ENCODE results near the gene PLPPR1.

The PLPPR1 gene

GRCh38 chr9:101083448-101084202 lies 55.1 kb downstream of the PLPPR1 start:
- Histone ChIP-seq H3K27me3 (replicated peaks; ENCODE audit: insufficient read depth, low read length) (no peaks in the 10 kb centered on the region), H3K36me3 (replicated peaks; ENCODE audit: insufficient read depth, low read length) (no peaks in the 10 kb centered on the region), H4K20me1 (ENCODE audit: insufficient read depth, low read length) (no peaks in the 10 kb centered on the region), H3K4me1 (ENCODE audit: low read length) (no peaks in the 10 kb centered on the region), H3K4me3 (ENCODE audit: low read length) (no peak overlapping the region), H3K9ac (ENCODE audit: low read length) (no peak overlapping the region), H3F3A (ENCODE audit: insufficient read depth, low read length) (no peaks in the 10 kb centered on the region), H3K9me2 (replicated peaks; ENCODE audit: insufficient read depth, low read length) (no peaks in the 10 kb centered on the region), H3K9me3 (replicated peaks; ENCODE audit: insufficient read depth, low read length) (no peaks in the 10 kb centered on the region), H3K27ac (ENCODE audit: low read length) (no peak overlapping the region), H3K4me2 (ENCODE audit: low read depth, low read length) (no peak overlapping the region), H2AFZ (ENCODE audit: low read length) (no peak overlapping the region), H3K79me2 (ENCODE audit: low read length) (no peaks in the 10 kb centered on the region)
- no peak for DNase-seq
- no peak for TF ChIP-seq EZH2 (optimal IDR thresholded peaks at IDR 0.05; ENCODE audit: low read depth, low read length)
- TF ChIP-seq CTCF (IDR thresholded peaks at IDR 0.05; ENCODE audit: low read length): no peak
- no peak for TF ChIP-seq EZH2phosphoT487 (IDR thresholded peaks at IDR 0.05; ENCODE audit: low read length)

- peak; percentile 57 for DNase-seq
- no peaks in the 10 kb centered on the region for H3K9me3 ChIP-seq (replicated peaks; ENCODE audit: insufficient read depth, low read length)
- no peak overlapping the region for H3K9ac ChIP-seq (ENCODE audit: low read length)
These were observed 58.9 kb downstream of the PLPPR1 start for GRCh38 chr9:101087426-101087825.

GRCh38 chr9:101092922-101093321 lies 64.4 kb downstream of the PLPPR1 start:
- no peaks in the 10 kb centered on the region for H3K79me2 ChIP-seq (ENCODE audit: low read length)
- TF ChIP-seq CTCF (IDR thresholded peaks at IDR 0.05; ENCODE audit: low read length) (no peak), EZH2 (optimal IDR thresholded peaks at IDR 0.05; ENCODE audit: low read depth, low read length) (no peak), EZH2phosphoT487 (IDR thresholded peaks at IDR 0.05; ENCODE audit: low read length) (no peak)

More at GRCh38 chr9:101087426-101087825, 58.9 kb downstream of the PLPPR1 start:
- Histone ChIP-seq H2AFZ (ENCODE audit: low read length) (no peak overlapping the region), H3K36me3 (replicated peaks; ENCODE audit: insufficient read depth, low read length) (no peaks in the 10 kb centered on the region), H3K4me3 (ENCODE audit: low read length) (no peak overlapping the region), H3K27ac (ENCODE audit: low read length) (no peak overlapping the region), H3K4me1 (ENCODE audit: low read length) (no peaks in the 10 kb centered on the region), H3K79me2 (ENCODE audit: low read length) (no peaks in the 10 kb centered on the region), H4K20me1 (ENCODE audit: insufficient read depth, low read length) (no peaks in the 10 kb centered on the region), H3F3A (ENCODE audit: insufficient read depth, low read length) (no peaks in the 10 kb centered on the region), H3K4me2 (ENCODE audit: low read depth, low read length) (no peak overlapping the region), H3K27me3 (replicated peaks; ENCODE audit: insufficient read depth, low read length) (no peaks in the 10 kb centered on the region), H3K9me2 (replicated peaks; ENCODE audit: insufficient read depth, low read length) (no peaks in the 10 kb centered on the region)
- TF ChIP-seq CTCF (IDR thresholded peaks at IDR 0.05; ENCODE audit: low read length) (no peak), EZH2 (optimal IDR thresholded peaks at IDR 0.05; ENCODE audit: low read depth, low read length) (no peak), EZH2phosphoT487 (IDR thresholded peaks at IDR 0.05; ENCODE audit: low read length) (no peak)

More at GRCh38 chr9:101092922-101093321, 64.4 kb downstream of the PLPPR1 start:
- DNase-seq: no peak
- no peak overlapping the region for H3K9ac ChIP-seq (ENCODE audit: low read length)
- no peak overlapping the region for H2AFZ ChIP-seq (ENCODE audit: low read length)
- no peaks in the 10 kb centered on the region for H3K9me2 ChIP-seq (replicated peaks; ENCODE audit: insufficient read depth, low read length)
- H3K4me1 ChIP-seq (ENCODE audit: low read length): no peaks in the 10 kb centered on the region
- H3K27me3 ChIP-seq (replicated peaks; ENCODE audit: insufficient read depth, low read length): no peaks in the 10 kb centered on the region
- no peaks in the 10 kb centered on the region for H3K36me3 ChIP-seq (replicated peaks; ENCODE audit: insufficient read depth, low read length)
- H3K9me3 ChIP-seq (replicated peaks; ENCODE audit: insufficient read depth, low read length): no peaks in the 10 kb centered on the region
- H4K20me1 ChIP-seq (ENCODE audit: insufficient read depth, low read length): no peaks in the 10 kb centered on the region
- no peak overlapping the region for H3K4me3 ChIP-seq (ENCODE audit: low read length)
- H3F3A ChIP-seq (ENCODE audit: insufficient read depth, low read length): no peaks in the 10 kb centered on the region
- H3K27ac ChIP-seq (ENCODE audit: low read length): no peak overlapping the region
- H3K4me2 ChIP-seq (ENCODE audit: low read depth, low read length): no peak overlapping the region
